Stimulated activated CD4-positive, alpha-beta T cell treated with anti-CD3 and anti-CD28 coated beads, Interleukin-2, amount 100 ng/mL, for 24 hours (primary cell): Measurements from ENCODE around the gene ANKRD52.
"Not testable (repeated sequence)": the region's sequence is repeated elsewhere in the genome, so short reads cannot be mapped to it uniquely, and the experiment has no call there.

Experiments used
- DNase-seq, 2 donors: peaks; one replicate each; pipeline ENCODE4 v3.0.0-alpha.2; 2020

ANKRD52 gene

DNA sequence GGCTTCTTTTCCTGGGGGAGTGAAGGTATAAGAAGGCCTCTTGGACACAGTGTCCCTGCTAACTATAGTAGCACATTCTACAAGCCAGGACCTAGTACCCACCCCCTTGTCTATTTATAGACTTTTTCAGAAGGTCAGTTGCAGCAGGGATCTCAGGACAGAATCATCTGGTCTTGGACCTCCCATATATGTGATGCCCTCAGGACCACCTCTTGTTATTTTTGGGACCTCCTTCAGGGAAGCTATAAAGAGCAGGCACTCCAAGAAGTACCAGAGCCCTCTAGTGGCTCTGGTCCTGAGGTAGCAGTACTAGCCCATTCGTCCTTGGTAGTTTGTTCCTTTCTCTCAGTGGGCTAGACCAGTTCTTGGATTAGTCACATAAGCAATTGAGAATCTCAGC, 12.8 kb upstream of the ANKRD52 start:
- no peak for DNase-seq

DNA sequence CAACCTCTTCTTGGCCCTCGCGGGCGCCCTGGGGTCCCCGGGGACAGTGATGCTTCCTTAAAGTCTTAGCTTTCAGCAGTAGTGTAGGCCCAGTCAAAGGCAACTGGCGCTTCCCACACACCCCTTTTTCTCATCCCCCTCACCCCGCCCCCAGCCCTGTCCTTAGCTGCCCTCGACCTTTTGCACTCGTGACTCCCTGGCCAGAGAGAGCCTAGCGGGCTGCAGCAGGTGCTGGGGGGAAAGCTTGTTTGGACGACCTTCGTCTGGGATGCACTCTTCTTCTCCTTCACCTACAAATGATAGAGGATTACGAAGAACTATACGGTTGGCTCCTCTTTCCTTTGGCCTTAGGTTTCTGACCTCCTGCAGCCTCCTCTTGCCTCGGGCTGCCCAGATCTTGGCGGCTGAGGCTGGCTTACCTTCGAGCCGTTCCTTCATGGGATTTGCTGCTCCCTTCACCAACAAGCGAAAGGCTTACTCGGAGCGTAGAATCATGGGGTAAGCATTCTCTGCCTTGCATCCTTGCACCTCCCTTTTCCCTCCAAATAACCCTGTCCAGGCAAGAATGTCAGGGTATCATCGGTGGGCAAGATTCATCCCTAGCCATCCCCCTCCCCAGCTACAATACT, 9.4 kb upstream of the ANKRD52 start:
- no peak for DNase-seq

DNA sequence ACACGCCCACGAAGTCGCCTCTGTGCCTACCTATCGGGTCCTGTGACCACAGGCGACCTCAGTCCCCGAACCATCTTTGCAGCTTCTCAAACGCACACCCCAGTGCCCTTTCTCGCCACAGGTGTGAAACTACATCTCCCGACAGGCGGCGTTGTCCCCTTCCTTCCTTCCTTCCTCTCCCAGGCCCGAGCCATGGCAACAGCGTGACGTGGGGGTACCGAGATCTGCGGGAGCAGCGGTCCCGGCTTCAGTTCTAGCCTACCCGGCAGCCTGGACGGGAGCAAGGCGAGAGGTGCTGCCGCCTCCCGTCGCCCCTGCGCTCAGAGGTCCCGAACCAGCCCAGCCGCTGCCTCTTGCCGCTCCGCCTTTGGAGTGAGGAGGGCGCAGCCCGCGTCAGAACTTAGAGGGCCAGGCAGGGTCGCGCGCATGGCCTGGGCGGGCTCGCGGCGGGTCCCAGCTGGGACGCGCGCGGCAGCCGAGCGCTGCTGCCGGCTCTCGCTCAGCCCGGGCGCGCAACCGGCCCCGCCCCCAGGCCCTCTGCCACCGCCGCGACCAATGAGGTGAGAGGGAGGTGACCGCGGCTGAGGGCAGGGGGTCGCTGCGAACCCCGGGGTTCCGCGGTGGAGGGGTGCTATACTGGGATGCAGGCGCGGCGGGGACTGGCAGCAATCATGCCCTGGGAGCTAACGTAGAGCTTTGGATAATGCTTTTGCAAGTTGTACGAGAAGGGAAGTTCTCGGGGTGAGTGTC, 8.7 kb upstream of the ANKRD52 start, which contains the start of gene COQ10A:
Gene COQ10A (plus strand): TSS at position 250 of the 750 bp plus-strand sequence. CDS start 177 bp downstream, at position 427.
- DNase-seq, result peak; percentile 88 to 89

DNA sequence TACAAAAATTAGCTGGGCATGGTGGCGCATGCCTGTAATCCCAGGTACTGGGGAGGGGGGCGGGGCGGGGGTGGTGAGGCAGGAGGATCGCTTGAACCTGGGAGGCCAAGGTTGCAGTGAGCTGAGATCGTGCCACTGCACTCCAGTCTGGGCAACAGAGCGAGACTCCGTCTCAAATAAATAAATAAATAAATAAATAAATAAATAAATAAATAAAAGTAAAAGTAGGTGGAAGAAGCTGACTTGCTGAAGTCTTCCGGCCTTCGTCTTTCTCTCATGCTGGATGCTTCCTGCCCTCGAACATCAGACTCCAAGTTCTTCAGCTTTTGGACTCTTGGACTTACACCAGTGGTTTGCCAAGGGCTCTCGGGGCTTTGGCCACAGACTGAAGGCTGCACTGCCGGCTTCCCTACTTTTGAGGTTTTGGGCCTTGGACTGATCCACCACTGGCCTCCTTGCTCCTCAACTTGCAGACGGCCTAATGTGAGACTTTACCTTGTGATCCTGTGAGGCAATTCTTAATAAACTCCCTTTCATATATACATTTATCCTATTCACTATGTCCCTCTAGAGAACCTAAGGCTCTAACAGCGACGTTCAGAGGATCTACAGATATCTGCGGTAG, 8.0 kb upstream of the ANKRD52 start:
- not testable (repeated sequence) for DNase-seq

DNA sequence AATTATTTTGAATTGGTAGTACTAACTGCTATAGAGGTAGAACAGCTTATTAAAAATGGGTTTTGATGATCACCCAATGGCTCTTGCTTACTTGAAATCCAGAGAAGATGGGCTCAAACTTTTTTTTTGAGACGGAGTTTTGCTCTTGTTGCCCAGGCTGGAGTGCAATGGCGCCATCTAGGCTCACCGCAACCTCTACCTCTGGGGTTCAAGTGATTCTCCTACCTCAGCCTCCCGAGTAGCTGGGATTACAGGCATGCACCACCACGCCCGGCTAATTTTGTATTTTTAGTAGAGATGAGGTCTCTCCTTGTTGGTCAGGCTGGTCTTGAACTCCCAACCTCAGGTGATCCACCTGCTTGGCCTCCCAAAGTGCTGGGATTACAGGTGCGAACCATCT, 4.8 kb upstream of the ANKRD52 start:
- DNase-seq, result peak in 1 of 2 donors; percentile 29

DNA sequence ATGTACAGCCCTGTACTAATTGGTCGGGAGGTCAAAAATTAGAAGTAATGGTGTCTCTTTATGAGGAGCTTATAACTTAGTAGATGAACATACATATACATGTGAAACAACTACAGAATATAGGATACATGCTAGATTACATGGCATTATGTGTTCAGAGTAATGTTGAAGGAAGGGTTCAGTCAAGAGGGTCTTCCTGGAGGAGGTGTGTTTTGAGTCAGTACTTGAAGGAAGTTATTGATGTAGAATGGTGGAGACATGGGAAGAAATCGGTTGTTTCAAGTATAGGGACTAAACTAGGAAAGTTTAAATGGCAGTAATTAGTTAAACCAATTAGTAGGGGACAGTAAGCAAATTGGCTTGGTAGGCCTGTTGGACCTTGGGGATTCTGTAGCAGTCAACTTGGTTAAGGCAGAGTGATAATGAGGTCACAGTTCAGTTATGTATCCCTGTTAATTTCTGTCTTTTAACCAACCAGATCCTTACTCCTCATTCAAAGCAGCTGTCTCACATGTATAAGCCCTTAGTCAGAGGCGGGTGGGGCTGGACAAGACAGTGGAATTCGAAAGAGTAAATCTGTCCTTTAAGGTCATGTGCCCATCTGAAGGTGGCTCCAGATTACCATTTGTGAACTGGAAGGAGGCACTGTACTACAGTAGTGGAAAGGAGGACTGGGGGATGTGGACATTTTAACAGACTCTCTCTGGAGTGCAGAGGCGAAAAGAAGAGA, 3.5 kb upstream of the ANKRD52 start:
- no peak for DNase-seq

DNA sequence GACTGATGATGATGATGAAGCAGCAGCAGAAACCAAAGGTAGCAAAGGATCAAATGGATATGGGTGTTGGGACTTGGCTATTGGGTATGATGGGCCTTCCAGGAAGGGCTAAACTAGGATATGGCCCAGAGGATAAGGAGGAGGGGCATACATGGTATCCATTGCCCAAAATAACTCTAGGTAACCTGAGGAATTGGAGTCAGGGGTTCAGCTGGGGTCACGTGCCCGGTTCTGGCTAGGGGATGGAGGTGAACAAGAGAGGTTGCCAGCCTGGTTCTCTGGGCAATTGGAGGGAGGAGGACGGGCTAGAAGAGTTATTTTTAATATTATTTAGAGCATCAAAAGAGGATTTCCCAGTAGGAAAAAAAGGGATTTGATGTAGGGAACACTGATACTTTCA, 2.7 kb upstream of the ANKRD52 start:
- DNase-seq, result no peak

DNA sequence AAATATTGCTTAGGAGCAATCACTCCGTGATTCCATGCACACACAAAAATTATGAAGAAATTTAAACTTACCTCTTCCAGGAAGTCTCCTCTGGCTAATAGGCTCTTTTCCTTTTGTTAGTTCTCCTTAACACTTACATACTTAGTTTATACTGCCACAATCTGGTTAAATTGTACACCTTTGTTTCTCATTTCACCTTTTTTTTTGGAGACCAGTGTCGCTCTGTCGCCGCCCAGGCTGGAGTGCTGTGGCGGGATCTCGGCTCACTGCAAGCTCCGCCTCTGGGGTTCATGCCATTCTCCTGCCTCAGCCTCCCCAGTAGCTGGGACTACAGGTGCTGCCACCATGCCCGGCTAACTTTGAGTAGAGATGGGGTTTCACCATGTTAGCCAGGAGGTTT, 2.2 kb upstream of the ANKRD52 start:
- no peak for DNase-seq

DNA sequence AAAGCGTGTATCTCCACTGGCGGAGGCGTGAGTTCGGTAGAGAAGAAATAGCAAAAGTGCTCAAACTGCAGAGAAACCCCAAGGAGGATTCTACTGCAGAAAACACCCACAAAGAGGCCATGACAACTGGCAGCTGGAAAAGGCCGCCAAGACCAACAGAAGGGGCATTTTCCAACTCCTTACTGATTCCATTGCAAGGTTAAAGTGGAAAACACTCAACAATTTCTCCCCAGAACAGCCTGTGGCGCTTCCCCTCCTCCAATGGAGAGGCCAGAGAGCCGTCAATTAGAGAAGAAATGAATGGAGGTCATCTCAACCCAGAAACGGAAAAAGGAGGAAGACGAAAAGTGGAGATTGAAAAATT, 618 bp upstream of the ANKRD52 start:
- no peak for DNase-seq

DNA sequence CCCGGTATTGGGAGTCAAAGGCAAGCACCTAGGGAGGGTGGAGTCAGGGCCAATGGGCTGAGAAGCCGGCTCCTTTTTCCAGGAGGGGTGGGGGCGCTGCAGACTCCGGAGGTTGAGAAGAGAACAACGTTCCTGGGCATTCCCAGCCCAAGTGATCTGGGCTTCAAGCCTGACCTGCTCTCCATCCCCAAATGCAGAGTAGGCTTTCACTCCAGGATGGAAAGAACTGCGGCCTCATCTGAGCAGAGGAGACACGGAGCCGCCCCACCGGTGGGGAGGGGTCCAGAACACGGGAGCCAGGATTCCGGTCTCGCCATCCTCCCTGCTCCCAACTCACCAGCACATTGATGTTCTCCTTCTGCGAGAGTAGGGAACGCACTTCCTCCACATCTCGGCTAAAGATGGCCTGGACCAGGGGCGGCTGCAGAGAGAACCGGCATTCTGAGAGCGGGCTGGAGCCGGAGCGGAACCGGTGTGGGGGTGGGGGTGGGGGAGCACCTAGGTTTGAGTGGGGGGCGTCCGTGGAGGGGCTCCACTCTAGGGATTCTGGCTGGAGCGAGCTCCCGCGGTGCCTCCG, 605 bp downstream of the ANKRD52 start:
- DNase-seq, result peak in 1 of 2 donors; percentile 21

DNA sequence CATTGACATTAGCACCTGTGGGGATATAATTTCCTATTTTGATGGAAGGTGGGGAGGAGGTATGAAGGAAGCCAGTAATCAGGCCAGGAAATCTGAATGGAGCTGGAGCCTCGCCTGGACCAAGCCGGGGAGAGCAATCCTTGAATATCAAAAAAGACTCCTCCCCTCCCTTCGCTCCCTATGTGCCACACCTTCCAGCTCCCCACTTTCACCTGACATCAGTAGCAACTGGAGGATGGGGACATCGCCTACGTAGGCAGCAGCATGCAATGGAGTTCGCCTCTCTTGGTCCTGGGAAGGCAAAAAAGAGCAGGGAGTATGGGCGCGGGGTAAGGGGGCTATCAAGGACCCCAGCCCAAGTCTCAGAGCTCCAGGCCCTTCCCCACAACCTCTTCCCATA, 1.1 kb downstream of the ANKRD52 start:
- DNase-seq, result no peak

DNA sequence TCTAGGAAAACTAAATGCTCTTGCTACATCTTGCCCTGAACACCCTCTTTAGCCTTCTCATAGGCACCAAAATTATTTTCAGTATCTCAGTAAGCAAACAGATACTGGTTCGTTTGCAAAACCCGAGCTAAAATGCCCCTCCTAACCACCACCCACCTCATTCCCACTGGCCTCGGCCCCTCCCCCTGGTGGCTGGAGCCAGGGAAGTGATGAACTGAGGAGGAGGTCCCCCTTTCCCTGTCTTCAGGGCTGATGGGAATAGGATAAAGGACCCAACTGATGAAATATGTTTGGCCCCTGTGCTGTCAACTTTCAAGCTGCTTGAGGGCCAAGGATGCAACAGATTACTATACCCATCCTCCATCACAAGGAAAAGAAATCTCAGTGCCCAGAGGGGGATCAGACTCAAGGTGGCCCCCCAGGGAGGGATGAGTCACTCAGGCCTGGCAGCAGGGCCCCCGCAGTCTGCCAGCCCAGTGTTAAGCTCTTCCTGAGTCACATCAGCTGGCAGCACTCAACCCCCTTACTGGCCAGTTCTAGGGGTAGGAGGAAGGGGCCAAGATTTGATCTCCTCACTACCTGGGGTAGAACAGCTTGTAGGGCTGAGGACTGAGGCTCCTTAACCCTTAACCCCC, 1.7 kb downstream of the ANKRD52 start:
- no peak for DNase-seq

DNA sequence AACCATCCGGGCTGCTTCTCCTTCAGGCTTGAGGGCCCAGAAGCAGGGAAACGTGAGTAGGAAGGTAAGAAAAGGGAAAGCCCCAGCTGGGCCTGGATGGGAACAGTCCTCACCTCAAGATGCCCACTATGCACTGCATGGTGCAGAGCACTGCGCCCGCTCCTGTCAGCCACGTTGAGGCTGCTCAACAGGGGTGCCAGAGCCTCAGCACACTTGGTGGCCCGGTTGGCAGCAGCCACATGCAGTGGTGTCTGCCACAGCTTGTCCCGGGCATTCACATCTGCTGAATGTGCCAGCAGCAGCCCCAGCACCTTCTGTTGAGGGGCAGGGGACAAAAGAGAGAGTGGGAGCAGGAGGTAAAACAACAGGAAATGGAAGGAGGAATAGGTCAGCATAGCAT, 2.5 kb downstream of the ANKRD52 start:
- DNase-seq, result no peak

DNA sequence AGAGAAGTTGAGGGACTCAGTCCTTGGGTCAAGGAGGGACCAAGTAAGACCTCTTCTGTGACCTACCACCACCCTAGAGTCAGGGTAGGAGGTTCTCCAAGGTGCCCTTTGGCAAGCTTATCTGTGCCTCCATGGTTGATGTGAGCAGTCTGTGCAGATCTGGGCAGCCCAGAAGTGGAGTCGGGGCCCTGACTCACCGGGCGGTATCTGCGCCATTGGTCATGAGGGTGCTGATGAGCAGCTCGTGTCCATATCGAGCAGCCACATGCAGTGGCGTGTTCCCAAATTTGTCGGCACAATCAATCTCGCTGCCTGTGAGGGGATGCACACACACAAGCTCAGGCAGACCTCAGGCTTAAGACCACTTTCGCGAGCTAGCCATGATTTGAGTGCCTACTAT, 5.1 kb downstream of the ANKRD52 start:
- DNase-seq, result no peak

DNA sequence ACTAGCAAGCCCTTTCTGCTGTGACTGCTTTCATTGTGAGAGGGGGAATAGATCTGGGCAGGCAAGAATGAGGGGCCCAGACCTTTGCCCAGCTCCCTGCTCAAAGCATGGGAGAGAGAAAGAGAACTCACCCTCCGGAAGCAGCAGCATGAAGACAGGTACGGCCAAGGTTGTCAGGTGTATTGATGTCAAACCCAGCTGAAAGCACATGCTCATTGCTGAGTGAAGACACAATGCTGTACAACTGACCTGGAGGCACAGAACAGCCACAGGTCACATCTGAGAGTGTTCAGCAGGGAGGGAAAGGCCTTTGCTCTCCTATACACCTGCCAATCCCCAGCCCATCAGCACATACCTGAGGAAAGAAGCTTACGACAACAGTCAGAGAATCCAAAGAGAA, 5.5 kb downstream of the ANKRD52 start:
- no peak for DNase-seq

DNA sequence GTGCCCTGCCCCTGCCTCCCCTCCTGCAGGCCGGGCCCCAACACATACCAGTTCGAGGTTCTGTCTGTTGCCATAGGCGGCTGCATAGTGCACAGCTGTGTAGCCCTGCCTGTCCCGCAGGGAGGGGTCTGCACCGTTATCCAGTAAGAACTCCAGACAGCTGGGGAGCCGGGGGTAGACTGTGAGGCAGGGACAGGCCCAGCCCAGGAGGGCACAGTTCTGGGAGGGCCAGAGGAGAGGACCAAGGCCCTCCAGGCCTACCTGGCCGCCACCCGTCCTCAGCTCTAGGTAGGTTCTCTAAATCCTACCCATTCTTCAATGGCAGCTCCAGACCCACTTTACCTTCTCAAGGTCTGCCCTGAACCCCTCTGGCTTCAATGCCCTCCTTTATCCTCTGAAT, 9.5 kb downstream of the ANKRD52 start:
- DNase-seq, result no peak

DNA sequence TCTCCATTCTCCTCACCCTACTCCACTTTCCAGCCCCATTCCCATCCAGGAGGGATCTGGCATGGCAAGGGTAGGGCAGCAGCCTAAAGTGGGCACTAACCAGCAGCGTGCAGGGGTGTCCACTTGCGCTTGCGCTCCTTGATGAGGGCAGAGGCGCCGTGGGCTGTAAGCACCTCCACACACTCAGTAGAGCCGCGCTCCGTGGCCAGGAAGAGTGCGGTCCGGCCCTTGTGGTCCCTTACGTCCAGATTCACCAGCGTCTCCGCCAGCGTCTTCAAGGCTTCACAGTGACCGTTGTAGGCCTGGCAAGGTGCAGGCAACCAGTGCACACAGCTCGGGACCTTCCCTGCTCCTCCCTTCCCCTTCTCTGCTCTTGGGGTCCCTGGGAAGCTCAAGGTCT, 10.3 kb downstream of the ANKRD52 start:
- DNase-seq, result no peak

DNA sequence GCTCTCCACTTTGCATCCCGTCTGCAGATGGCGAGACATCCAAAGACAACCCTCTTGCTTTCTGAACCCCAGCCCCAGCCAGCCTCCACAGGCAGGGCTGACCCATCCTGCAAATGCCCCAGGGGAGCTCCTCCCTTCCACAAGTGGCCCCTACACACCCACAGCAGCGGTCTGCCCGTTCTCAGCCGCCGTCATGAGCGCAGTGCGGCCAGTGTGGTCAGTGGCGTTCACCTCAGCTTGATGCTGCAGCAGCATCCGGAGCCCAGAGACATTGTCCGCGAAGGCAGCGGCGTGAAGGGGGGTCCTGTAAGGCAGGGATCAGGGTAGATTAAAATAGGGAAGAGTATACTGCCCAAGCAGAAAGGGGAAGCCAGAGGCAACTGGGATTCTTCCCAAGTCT, 13.7 kb downstream of the ANKRD52 start:
- no peak for DNase-seq

DNA sequence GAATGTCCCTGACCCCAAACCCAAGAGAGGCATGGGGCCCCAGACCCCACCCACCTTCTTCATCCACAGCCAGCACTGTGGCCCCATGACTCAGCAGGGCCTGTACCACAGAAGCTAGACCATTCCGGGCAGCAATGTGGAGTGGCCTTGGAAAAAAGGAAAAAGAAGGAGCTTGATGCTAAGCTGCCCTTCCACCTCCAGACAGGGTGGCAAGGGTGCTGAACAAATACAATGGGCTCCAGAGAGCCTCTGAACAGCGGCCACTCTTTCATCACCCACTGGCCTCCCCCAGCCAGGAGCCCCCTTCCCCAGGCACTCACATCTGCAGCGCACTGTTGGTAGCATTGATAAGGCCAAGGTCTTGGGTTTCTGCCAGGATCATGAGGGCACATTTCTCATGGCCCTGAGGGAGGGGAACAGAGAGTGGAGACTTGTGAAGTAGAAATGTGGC, 14.4 kb downstream of the ANKRD52 start:
- DNase-seq, result no peak

DNA sequence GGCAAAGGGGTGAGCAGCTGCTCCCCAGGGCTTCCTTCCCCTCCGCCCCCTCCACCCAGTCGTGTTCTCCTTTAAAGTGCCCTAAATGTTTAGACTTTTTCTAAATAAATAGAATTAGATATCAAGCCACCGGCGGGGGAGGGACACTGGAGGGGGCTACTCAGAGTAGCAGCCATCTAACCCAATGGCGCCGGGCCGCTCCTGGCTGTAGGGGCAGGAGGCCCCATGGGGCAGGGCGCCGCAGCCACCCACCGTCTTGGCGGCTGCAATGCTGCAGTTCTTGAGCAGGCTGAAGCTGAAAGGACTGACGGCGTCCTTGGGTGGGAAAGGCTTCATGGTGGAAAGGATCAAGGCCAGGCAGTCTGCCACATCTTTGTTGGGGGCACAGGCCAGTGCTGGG, 15.2 kb downstream of the ANKRD52 start:
- DNase-seq, result no peak

DNA sequence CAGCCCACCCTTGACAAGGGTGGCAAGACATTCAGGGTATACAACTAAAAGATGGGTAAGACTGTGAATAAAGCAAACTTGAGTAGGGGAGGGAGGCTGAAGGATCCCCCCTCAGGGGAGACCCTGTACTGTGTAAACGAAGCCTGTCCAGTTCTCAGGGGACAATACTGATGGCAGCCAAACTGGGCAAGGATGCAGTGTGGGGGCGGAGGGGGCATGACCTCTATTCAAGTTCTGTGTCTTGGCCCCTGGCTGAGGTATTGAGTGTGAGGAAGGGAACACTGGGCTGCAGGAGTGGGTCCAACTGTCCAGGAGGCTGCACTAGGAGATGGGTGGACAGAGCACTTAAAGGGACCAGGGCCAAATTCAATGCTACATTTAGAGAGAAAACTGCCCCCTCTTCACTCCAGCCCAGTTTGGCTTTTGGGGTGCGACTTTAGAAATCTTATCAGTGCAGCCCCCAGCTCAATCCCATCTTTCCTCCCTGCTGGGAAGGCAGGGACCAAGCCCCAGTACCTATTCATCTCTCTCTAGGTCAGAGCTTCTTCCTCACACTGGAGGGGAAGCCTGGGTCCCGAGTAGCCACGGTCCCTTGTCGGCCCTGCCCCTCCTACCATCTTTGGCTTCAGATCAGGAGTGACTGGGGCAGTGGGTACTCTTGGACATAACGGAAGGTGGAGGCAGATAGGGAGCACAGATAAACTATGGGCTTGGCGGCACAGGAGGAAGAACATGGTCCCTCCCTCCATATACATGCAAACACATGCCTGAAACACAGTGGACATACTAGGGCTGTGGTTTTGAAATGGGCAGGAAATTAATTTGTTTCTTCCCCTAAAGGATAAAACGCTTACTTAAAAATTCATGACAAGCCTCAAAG, 16.5 kb downstream of the ANKRD52 start:
- no peak for DNase-seq

DNA sequence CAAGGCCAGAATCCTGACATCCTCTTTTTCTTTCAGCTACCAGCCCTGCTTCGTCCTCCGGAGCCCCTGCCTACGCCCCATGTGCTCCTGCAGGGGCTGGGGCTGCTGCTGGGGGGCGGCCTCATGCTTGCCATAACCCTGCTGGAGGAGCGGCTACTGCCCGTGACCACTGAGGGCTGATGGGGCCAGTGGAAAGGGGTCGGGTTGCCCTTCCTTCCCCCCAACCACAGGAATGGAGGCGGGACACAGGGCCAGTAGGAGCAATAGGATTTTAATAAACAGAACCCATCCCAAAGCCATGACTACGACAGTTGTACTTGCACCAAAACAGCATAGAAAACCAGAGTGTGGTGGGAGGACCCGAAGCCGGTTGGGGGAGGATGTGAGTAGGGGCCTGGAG, 20.6 kb downstream of the ANKRD52 start:
- DNase-seq, result no peak
